ENCODE measurements around the gene FRMD4A.

FRMD4A gene

DNA sequence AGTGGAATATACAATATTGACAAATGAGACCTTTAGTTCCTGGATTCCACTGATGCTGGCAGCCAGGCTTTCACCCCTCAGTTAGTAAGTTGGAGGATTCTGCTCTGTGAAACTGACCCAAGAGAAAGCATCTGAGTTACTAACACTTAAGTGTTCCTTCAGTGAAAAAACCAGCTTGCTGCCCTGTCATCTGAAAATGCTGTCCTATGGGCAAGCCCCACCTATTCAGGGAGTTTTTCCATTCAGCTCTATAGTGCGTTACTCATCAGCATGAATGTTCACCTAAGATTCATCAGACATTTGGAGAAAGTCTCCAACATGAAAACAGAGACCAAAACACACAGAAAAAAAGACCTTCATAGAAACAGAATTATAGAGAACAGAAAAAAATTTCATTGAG lies 706.1 kb downstream of the FRMD4A start:
- TF ChIP-seq ELF4 (IDR thresholded peaks at IDR 0.05), result no peak
- TF ChIP-seq SUZ12 (IDR thresholded peaks at IDR 0.05), result no peak
- TF ChIP-seq, protein P1, sequence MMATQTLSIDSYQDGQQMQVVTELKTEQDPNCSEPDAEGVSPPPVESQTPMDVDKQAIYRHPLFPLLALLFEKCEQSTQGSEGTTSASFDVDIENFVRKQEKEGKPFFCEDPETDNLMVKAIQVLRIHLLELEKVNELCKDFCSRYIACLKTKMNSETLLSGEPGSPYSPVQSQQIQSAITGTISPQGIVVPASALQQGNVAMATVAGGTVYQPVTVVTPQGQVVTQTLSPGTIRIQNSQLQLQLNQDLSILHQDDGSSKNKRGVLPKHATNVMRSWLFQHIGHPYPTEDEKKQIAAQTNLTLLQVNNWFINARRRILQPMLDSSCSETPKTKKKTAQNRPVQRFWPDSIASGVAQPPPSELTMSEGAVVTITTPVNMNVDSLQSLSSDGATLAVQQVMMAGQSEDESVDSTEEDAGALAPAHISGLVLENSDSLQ (IDR thresholded peaks at IDR 0.05), result no peak
- TF ChIP-seq HDGF (IDR thresholded peaks at IDR 0.05; ENCODE audit: borderline replicate concordance), result no peak
- TF ChIP-seq BHLHE40 (IDR thresholded peaks at IDR 0.05; ENCODE audit: borderline replicate concordance), result no peak
- TF ChIP-seq ARNT (IDR thresholded peaks at IDR 0.05), result no peak
- no peak for TF ChIP-seq NFRKB (IDR thresholded peaks at IDR 0.05)
- TF ChIP-seq ZNF384 (IDR thresholded peaks at IDR 0.05), result no peak
- no peak for TF ChIP-seq LEF1 (IDR thresholded peaks at IDR 0.05; ENCODE audit: borderline replicate concordance)
- TF ChIP-seq L3MBTL2 (conservative IDR thresholded peaks at IDR 0.05), result no peak
- no peak for TF ChIP-seq FOXK2 (IDR thresholded peaks at IDR 0.05)
- TF ChIP-seq SP1 (IDR thresholded peaks at IDR 0.05), result no peak
- no peak for TF ChIP-seq CTBP1 (IDR thresholded peaks at IDR 0.05; ENCODE audit: borderline replicate concordance)
- no peak for TF ChIP-seq TARDBP (IDR thresholded peaks at IDR 0.05)
- TF ChIP-seq FOXA1 (IDR thresholded peaks at IDR 0.05), result no peak
- POLR2A ChIA-PET, result interaction anchor here (0.9 kb wide), 1 partner anchor 38 kb away, joined by 3 read pairs; the partner anchor contains the start of gene PRPF18
- DNase-seq (ENCODE audit: extremely low spot score), result no peak
- CTCF ChIA-PET, result no interaction called here

DNA sequence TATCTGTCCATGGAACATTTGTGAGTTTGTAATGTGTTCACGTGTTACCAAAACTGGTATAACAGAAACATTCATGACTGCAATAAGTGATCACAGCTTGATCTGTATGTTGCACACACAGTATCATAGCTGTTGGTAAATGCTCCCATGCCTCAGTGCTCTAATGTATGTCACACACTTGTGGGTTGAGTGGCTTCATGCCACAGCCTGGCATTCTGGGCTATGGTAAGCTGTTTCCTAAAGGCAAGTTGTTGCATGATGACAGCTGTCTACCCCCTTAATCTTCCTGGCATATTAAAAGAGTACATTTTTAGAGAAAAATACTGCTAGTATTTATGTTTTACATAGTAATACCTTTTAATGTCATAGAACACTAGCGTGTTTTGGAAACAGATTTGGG lies 708.8 kb downstream of the FRMD4A start:
- ChIA-PET CTCF (no interaction called here), POLR2A (no interaction called here)
- DNase-seq (ENCODE audit: extremely low spot score), result no peak
- TF ChIP-seq BHLHE40 (IDR thresholded peaks at IDR 0.05; ENCODE audit: borderline replicate concordance) (no peak), ARNT (IDR thresholded peaks at IDR 0.05) (no peak), ZNF384 (IDR thresholded peaks at IDR 0.05) (no peak), TARDBP (IDR thresholded peaks at IDR 0.05) (no peak), NFRKB (IDR thresholded peaks at IDR 0.05) (no peak), SP1 (IDR thresholded peaks at IDR 0.05) (no peak), HDGF (IDR thresholded peaks at IDR 0.05; ENCODE audit: borderline replicate concordance) (no peak)
- TF ChIP-seq, protein P1 (IDR thresholded peaks at IDR 0.05), result no peak

DNA sequence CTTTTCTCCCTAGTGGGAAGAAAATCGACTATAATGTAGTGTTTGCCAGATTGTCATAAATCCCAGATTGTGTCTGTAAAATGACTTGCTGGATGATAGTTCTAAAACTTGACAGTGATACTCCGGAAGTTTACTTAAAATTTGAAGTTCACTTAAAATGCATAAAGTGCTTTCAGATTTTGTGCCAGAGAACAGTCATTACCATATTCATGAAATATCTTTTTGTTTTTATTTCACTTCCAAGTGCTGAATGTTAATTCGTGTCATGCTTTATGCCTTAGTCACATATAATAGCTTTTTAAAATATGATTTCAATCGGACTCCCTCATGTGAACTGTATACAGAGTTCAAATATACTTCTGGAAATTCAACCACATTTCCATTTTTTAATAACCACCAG lies 713.6 kb downstream of the FRMD4A start:
- CTCF ChIA-PET, result no interaction called here
- TF ChIP-seq BHLHE40 (IDR thresholded peaks at IDR 0.05; ENCODE audit: borderline replicate concordance), result no peak
- TF ChIP-seq ARNT (IDR thresholded peaks at IDR 0.05), result no peak
- TF ChIP-seq FOXM1 (IDR thresholded peaks at IDR 0.05; ENCODE audit: borderline replicate concordance), result no peak
- TF ChIP-seq NFRKB (IDR thresholded peaks at IDR 0.05), result no peak
- TF ChIP-seq ZNF384 (IDR thresholded peaks at IDR 0.05), result no peak
- TF ChIP-seq ELF4 (IDR thresholded peaks at IDR 0.05), result no peak
- TF ChIP-seq LEF1 (IDR thresholded peaks at IDR 0.05; ENCODE audit: borderline replicate concordance), result no peak
- TF ChIP-seq, protein P1 (IDR thresholded peaks at IDR 0.05), result no peak
- no peak for TF ChIP-seq TARDBP (IDR thresholded peaks at IDR 0.05)
- no peak for TF ChIP-seq FOXK2 (IDR thresholded peaks at IDR 0.05)
- no peak for TF ChIP-seq SUZ12 (IDR thresholded peaks at IDR 0.05)
- no peak for TF ChIP-seq HDGF (IDR thresholded peaks at IDR 0.05; ENCODE audit: borderline replicate concordance)
- no peak for TF ChIP-seq CTBP1 (IDR thresholded peaks at IDR 0.05; ENCODE audit: borderline replicate concordance)
- TF ChIP-seq L3MBTL2 (conservative IDR thresholded peaks at IDR 0.05), result no peak
- no peak for TF ChIP-seq SP1 (IDR thresholded peaks at IDR 0.05)
- TF ChIP-seq FOXA1 (IDR thresholded peaks at IDR 0.05), result no peak
- POLR2A ChIA-PET, result no interaction called here
- DNase-seq (ENCODE audit: extremely low spot score), result no peak

DNA sequence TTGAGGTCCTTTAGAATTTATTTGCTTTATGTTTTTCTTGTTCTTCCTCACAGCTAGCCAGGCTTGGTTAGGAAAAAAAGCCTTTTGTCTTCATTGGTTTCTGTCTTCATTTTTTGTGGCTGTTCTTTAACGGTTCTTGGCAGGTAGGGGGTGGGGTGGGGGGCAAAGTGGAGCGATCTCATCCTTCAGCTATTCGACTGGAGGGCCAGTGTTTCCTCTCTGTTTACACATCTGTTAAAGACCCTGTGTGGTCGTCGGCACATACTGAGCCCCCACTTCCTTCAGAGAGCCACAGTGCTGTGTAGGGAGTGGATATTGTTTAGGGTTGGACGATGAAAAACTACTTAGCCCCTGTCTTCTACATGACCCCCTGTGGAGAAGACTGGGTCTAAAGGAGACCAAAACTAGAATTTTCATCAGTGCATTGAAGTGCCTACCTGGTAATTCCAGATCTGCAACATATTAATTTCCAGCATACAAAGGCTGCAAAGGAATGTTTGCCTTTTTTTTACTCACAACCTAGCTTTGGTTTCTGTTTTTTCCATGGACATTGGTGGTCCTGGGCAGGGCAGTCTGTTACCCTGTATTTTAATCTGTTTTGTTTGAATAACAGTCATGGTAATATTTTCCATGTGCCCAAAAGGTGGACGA lies 714.9 kb downstream of the FRMD4A start:
- ChIA-PET CTCF (interaction anchor here (0.7 to 0.8 kb wide), 2 partner anchors 10 to 67 kb away, joined by 3 read pairs; no protein-coding TSS in a partner anchor), POLR2A (no interaction called here)
- no peak for TF ChIP-seq SUZ12 (IDR thresholded peaks at IDR 0.05)
- no peak for TF ChIP-seq NFRKB (IDR thresholded peaks at IDR 0.05)
- TF ChIP-seq ARNT (IDR thresholded peaks at IDR 0.05), result no peak
- no peak for DNase-seq (ENCODE audit: extremely low spot score)

DNA sequence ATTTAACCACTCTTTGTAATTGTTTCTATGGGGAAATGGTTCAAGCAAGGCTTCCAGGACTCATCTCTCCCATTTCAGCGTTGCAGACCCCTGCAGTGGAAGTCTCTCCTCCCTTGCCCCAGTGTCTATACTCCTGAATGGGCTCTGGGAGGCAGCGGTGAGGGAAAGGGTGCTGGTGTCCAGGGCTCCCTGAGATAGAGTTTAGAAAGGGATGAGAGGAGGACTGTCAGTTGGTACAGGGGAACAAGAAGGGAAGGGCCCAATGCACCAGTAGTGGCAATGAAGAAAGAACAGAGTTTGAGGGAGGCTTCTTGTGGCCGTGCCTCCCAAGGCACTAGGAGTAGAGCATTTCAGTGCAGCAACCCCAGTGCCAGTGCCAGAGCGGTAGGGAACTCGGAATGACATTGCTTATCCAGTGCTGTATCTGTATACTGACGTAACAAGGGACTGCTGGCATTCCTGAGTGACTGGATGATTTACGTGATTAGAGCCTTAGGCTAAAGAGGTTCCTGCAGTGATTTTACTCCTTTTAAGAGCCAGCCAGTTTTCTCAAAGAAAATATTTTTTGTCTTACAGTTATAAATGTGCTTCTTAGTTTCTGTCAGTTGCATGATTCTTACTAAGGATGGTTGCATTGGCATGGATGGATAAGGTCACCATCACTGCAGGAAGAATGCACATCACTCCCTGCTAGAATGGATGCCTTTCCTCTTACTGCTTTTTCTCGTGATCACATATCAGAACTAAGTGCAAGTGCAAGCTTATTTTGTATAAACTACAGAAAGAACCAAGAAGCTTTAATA lies 716.0 kb downstream of the FRMD4A start:
- CTCF ChIA-PET, result interaction anchor here (0.7 kb wide), 2 partner anchors 68 to 265 kb away, joined by 3 to 4 read pairs; no protein-coding TSS in a partner anchor

More for the DNA sequence above, 716.0 kb downstream of the FRMD4A start:
- POLR2A ChIA-PET, result no interaction called here
- TF ChIP-seq FOXM1 (IDR thresholded peaks at IDR 0.05; ENCODE audit: borderline replicate concordance) (no peak), LEF1 (IDR thresholded peaks at IDR 0.05; ENCODE audit: borderline replicate concordance) (no peak), L3MBTL2 (conservative IDR thresholded peaks at IDR 0.05) (no peak), TARDBP (IDR thresholded peaks at IDR 0.05) (no peak), ARNT (IDR thresholded peaks at IDR 0.05) (no peak), HDGF (IDR thresholded peaks at IDR 0.05; ENCODE audit: borderline replicate concordance) (no peak), BHLHE40 (IDR thresholded peaks at IDR 0.05; ENCODE audit: borderline replicate concordance) (no peak), CTBP1 (IDR thresholded peaks at IDR 0.05; ENCODE audit: borderline replicate concordance) (peak; percentile 42; the same call in 1 of the 2 replicates), SP1 (IDR thresholded peaks at IDR 0.05) (no peak), SUZ12 (IDR thresholded peaks at IDR 0.05) (no peak), ZNF384 (IDR thresholded peaks at IDR 0.05) (no peak), FOXA1 (IDR thresholded peaks at IDR 0.05) (no peak), NFRKB (IDR thresholded peaks at IDR 0.05) (no peak)
- TF ChIP-seq, protein P1 (IDR thresholded peaks at IDR 0.05), result peak; percentile 93
- peak; percentile 34 for DNase-seq (ENCODE audit: extremely low spot score)
